Activated B cell treated with CpG ODN at 0.5 μM for 24 hours (primary cell): ENCODE results near the gene DLG1. TPM values are rescaled to one million over a fixed set of nuclear protein-coding genes. Genes with fewer than 3 reads are reported as not detected.

ENCODE experiments used
- ATAC-seq: fragments of 200-7000 bp; cut with Tn5 transposase; one replicate; pipeline ENCODE4 v1.10.0; 2021; ENCODE audit warnings: low read depth, mild to moderate bottlenecking, moderate library complexity
- CTCF ChIA-PET: fragments of 350-600 bp; sonication (Branson Sonifier 250); formaldehyde crosslinking; loops from one replicate; lab custom pipeline; 2021; ENCODE audit warnings: antibody characterized with exemption; lab: Charles Lee
- POLR2A ChIA-PET: fragments of 350-600 bp; sonication (Branson Sonifier 250); formaldehyde crosslinking; loops from one replicate; lab custom pipeline; 2021; ENCODE audit warnings: antibody characterized with exemption; lab: Charles Lee
- DNase-seq: peaks from one replicate; pipeline ENCODE4 v3.0.0; 2022
- H3K27ac Mint-ChIP-seq: one replicate; pipeline ENCODE4 v1.8.0; 2020; ENCODE audit warnings: mixed read lengths
- H3K27me3 Mint-ChIP-seq: one replicate; pipeline ENCODE4 v1.8.0; 2021; ENCODE audit warnings: mixed read lengths
- H3K36me3 Mint-ChIP-seq: one replicate; pipeline ENCODE4 v1.8.0; 2021; ENCODE audit warnings: low read depth, mixed read lengths
- H3K4me1 Mint-ChIP-seq: one replicate; pipeline ENCODE4 v1.8.0; 2021; ENCODE audit warnings: mixed read lengths
- H3K4me3 Mint-ChIP-seq: one replicate; pipeline ENCODE4 v1.8.0; 2020; ENCODE audit warnings: mild to moderate bottlenecking, mixed read lengths
- H3K9me3 Mint-ChIP-seq: one replicate; pipeline ENCODE4 v1.8.0; 2020; ENCODE audit warnings: mixed read lengths
- CTCF ChIP-seq: fragments of 200-600 bp; IDR thresholded peaks from one replicate; pipeline ENCODE4 v1.8.0; 2022; ENCODE audit warnings: antibody characterized with exemption, mild to moderate bottlenecking
- intact Hi-C: fragments of 100-400 bp; cut with micrococcal nuclease; formaldehyde crosslinking; loops from one replicate; pipeline ENCODE4 v1.15.1; 2024
- total RNA-seq: library from RNA; stranded (reverse); gene quantifications from 2 replicates; pipeline ENCODE4 v1.2.3, GENCODE V29; 2022

DLG1 gene
- total RNA-seq, 1 donor from 2014 or later = 102 TPM

GRCh38 chr3:197329382-197329781 lies 31.0 kb upstream of the DLG1 start:
- no peak for ATAC-seq
- intact Hi-C loops = no loop called here
- Mint-ChIP-seq H3K9me3 (no peaks in the 10 kb centered on the region), H3K27ac (no peak overlapping the region), H3K4me1 (no peaks in the 10 kb centered on the region), H3K36me3 (no peaks in the 10 kb centered on the region), H3K4me3 (no peak overlapping the region), H3K27me3 (peaks cover 23% of the 10 kb centered on the region)
- TF ChIP-seq CTCF = no peak
- ChIA-PET POLR2A (no interaction called here), CTCF (no interaction called here)
- no peak for DNase-seq

DNA sequence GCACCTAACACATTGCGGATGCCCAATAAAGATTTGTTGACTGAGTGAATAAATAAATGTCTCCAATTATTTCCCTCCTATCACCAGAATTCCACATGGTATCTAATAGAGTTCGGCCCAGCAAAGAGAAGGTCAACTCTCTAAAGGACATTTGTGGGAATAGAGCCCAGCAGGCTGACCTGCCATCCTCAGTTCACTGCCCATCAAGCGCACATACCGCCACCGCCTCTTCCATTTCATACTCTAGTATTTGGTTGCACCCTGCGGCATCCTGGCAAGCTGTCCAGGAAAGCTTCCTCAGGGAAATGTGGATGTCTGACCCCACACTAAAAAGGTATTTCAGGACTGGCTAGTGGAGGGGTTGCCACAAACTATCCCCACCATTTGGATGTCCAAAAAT lies 29.8 kb upstream of the DLG1 start:
- intact Hi-C loops = no loop called here
- DNase-seq (no peak), ATAC-seq (no peak)
- ChIA-PET POLR2A (no interaction called here), CTCF (no interaction called here)
- H3K9me3 Mint-ChIP-seq = no peaks in the 10 kb centered on the region
- no peaks in the 10 kb centered on the region for H3K4me1 Mint-ChIP-seq
- H3K27ac Mint-ChIP-seq = no peak overlapping the region
- no peaks in the 10 kb centered on the region for H3K36me3 Mint-ChIP-seq
- peaks cover 23% of the 10 kb centered on the region for H3K27me3 Mint-ChIP-seq
- TF ChIP-seq CTCF = no peak
- H3K4me3 Mint-ChIP-seq = no peak overlapping the region

- no peak for DNase-seq
- no peak for TF ChIP-seq CTCF
- peaks cover 24% of the 10 kb centered on the region for H3K27me3 Mint-ChIP-seq
- H3K9me3 Mint-ChIP-seq = no peaks in the 10 kb centered on the region
- ChIA-PET CTCF (no interaction called here), POLR2A (no interaction called here)
- ATAC-seq = no peak
- intact Hi-C loops = no loop called here
- no peak overlapping the region for H3K4me3 Mint-ChIP-seq
- no peak overlapping the region for H3K27ac Mint-ChIP-seq
- no peaks in the 10 kb centered on the region for H3K4me1 Mint-ChIP-seq
- H3K36me3 Mint-ChIP-seq = no peaks in the 10 kb centered on the region
Observed at GRCh38 chr3:197327701-197328100, 29.3 kb upstream of the DLG1 start.

DNA sequence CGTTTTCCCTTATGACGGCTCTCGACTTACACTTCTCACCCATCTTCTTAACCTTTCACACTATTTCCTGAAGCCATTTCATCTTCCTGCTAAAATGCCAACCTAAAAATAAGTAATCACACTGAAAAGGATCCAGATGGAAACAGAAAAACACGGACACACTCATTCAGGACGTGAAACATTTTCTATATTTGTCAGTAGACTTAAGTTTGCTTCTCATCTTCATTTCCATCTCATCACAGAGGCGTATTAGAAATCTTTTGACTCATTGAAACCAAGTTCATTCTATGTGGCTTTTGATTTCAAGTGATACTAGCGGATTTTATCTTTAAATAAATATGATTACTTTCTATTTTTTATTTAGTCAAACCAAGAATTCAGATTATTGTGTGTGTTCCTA lies 27.4 kb upstream of the DLG1 start:
- DNase-seq (no peak), ATAC-seq (no peak)
- intact Hi-C loops = no loop called here
- H3K4me1 Mint-ChIP-seq = no peaks in the 10 kb centered on the region
- ChIA-PET CTCF (no interaction called here), POLR2A (no interaction called here)
- no peaks in the 10 kb centered on the region for H3K36me3 Mint-ChIP-seq
- peaks cover 4% of the 10 kb centered on the region for H3K9me3 Mint-ChIP-seq
- no peak overlapping the region for H3K27ac Mint-ChIP-seq
- no peak overlapping the region for H3K4me3 Mint-ChIP-seq
- no peak for TF ChIP-seq CTCF
- peaks cover 29% of the 10 kb centered on the region for H3K27me3 Mint-ChIP-seq

DNA sequence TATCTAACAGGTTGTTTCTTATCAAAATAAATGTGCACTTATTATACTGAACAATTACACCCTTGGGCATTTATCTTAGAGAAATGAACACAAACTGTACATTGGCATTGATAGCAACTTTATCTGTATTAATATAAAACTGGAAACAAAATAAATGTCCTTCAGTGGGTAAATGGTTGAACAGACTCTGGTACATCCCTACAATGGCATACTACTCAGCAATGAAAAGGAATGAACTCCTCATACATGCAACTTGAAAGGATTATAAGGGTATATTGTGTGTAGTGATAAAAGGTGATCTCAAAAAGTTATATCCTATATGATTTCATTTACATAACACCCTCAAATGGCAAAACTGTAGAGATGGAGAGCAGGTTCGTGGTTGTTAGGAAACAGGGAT lies 23.7 kb upstream of the DLG1 start:
- peaks cover 39% of the 10 kb centered on the region for H3K27me3 Mint-ChIP-seq
- H3K9me3 Mint-ChIP-seq = peaks cover 4% of the 10 kb centered on the region
- intact Hi-C loops = no loop called here
- H3K4me3 Mint-ChIP-seq = no peak overlapping the region
- ChIA-PET POLR2A (no interaction called here), CTCF (no interaction called here)
- H3K36me3 Mint-ChIP-seq = no peaks in the 10 kb centered on the region
- TF ChIP-seq CTCF = no peak
- ATAC-seq (no peak), DNase-seq (no peak)
- H3K27ac Mint-ChIP-seq = no peak overlapping the region
- H3K4me1 Mint-ChIP-seq = no peaks in the 10 kb centered on the region
